Measurements from ENCODE around the gene VEZF1. TPM values are rescaled to one million over a fixed set of nuclear protein-coding genes. Genes with fewer than 3 reads are reported as not detected.

VEZF1 gene
- total RNA-seq = 10 to 100 TPM; 54.0 to 57.8 TPM

- ATAC-seq (ENCODE audit: low read depth) = peak; percentile 73
- POLR2A ChIA-PET = interaction anchor here (0.6 to 3.0 kb wide), 11 partner anchors 9 to 138 kb away, joined by 3 to 24 read pairs (median 3); partner anchors contain the start of genes MRPS23 and SRSF1
- Mint-ChIP-seq H3K36me3 (peaks cover 8% of the 10 kb centered on the region), H3K27ac (peak within 1 kb of the TSS; percentile 90), H3K4me3 (peak within 1 kb of the TSS; percentile 92), H3K27me3 (no peaks in the 10 kb centered on the region), H3K4me1 (peaks cover 43% of the 10 kb centered on the region), H3K9me3 (no peaks in the 10 kb centered on the region)
- DNase-seq = peak; percentile 90
Measured at GRCh38 chr17:57987581-57988300, at the start of gene VEZF1. Gene VEZF1, minus strand, starts transcription at chr17:57988254. Its CDS starts 143 bp downstream, at chr17:57988111.

DNA sequence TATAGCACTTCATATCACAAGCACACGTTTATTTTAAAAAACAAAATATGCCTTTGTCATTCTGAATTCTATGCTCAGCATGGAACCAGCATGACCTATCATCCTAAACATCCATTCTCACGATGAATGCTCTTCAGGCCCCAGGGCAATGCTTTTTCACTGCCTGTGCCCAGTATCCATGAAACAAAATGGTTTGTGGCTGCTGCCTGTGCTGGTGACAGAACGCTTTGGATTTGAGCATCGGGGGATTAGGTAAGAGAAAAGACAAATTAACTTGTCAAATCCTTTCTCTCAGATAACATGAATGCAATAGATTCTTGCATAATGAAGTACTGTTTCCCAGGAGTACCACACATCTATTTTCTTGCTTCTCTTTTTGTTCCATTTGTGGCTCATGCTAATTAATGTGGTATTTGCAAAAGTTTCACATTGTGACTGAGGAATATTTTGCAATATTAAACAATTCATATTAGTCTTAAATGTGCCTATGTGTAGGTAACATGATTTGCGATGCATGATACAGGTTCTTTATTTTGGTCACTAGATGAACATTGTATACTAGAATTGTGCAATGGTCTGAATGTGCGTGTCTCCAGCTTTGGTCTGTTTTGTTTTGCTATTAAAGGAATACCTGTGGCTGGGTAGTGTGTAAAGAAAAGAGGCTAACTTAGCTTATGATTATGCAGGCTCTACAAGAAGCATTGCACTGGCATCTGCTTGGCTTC, 44.8 kb upstream of the VEZF1 start:
- Mint-ChIP-seq H3K4me1 (peaks cover 1% of the 10 kb centered on the region), H3K27me3 (peaks cover 28% of the 10 kb centered on the region), H3K9me3 (peaks cover 5% of the 10 kb centered on the region), H3K27ac (no peak overlapping the region), H3K36me3 (peaks cover 1% of the 10 kb centered on the region), H3K4me3 (no peak overlapping the region)
- ATAC-seq (ENCODE audit: low read depth) (no peak), DNase-seq (no peak)
- POLR2A ChIA-PET = no interaction called here

DNA sequence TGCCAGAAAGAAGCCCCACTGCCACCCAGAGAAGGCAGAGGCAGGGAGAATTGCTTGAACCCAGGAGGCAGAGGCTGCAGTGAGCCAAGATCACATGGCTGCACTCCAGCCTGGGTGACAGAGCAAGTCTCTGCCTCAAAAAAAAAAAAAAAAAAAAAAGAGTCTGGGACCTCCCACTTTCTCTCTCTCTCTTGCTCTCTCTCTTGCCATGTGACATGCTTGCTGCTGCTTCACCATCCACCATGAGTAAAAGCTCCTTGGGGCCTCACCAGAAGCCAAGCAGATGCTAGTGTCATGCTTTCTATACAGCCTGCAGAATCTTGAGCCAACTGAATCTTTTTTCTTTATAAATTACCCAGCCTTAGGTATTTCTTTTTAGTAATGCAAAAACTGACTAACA, 40.5 kb upstream of the VEZF1 start:
- peaks cover 46% of the 10 kb centered on the region for H3K27me3 Mint-ChIP-seq
- ATAC-seq (ENCODE audit: low read depth) = no peak

GRCh38 chr17:58020401-58020800, 32.3 kb upstream of the VEZF1 start:
- POLR2A ChIA-PET = no interaction called here
- H3K36me3 Mint-ChIP-seq = no peaks in the 10 kb centered on the region
- ATAC-seq (ENCODE audit: low read depth) (no peak), DNase-seq (no peak)
- no peak overlapping the region for H3K4me3 Mint-ChIP-seq
- H3K4me1 Mint-ChIP-seq = no peaks in the 10 kb centered on the region
- H3K9me3 Mint-ChIP-seq = peaks cover 2% of the 10 kb centered on the region
- H3K27ac Mint-ChIP-seq = no peak overlapping the region
- H3K27me3 Mint-ChIP-seq = peaks cover 28% of the 10 kb centered on the region

More for the DNA sequence above, 40.5 kb upstream of the VEZF1 start:
- Mint-ChIP-seq H3K4me3 (no peak overlapping the region), H3K27ac (no peak overlapping the region), H3K36me3 (peaks cover 1% of the 10 kb centered on the region), H3K4me1 (peaks cover 1% of the 10 kb centered on the region), H3K9me3 (peaks cover 5% of the 10 kb centered on the region)
- DNase-seq = no peak
- POLR2A ChIA-PET = no interaction called here

DNA sequence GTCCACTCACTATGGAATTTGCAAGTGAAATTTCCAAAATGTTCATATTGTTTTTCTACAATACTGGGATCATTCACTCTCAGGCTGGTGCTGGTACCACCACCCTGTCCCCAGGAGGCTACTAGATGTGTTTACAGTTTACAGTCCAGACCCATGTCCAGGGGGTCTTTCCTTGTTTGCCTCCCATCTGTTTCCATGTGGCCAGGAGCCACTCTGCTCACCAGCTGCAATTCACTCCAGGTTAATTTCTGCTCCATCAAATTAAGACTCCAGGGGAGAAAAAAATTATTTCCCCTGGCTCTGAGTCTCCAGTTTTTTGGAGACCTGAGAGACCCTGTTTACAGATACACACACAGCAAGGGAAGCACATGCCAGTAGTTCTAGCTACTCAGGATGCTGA, 31.5 kb upstream of the VEZF1 start:
- Mint-ChIP-seq H3K9me3 (peaks cover 2% of the 10 kb centered on the region), H3K27ac (no peak overlapping the region), H3K36me3 (no peaks in the 10 kb centered on the region), H3K4me3 (no peak overlapping the region), H3K27me3 (peaks cover 24% of the 10 kb centered on the region), H3K4me1 (no peaks in the 10 kb centered on the region)
- POLR2A ChIA-PET = no interaction called here
- no peak for ATAC-seq (ENCODE audit: low read depth)
- DNase-seq = no peak

DNA sequence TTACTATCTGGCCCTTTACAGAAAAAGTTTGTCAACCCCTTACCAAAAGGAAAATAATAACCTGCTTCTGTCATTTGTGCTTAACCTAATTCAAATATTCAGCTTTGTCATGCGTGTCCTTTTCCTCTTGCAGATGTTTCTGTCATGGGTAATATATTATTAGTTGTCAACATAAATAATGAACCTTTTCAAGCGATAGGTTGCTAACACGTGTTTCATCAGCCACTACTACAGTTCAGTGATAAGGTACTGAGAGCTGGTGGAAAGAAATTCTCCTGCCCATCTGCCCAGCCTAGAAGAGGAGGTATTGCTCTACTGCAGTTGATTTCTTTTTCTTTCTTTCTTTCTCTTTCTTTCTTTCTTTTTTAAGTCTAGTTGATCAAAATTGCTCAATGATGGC, 31.0 kb upstream of the VEZF1 start:
- Mint-ChIP-seq H3K36me3 (no peaks in the 10 kb centered on the region), H3K9me3 (peaks cover 2% of the 10 kb centered on the region), H3K27ac (no peak overlapping the region), H3K4me3 (no peak overlapping the region), H3K27me3 (peaks cover 24% of the 10 kb centered on the region), H3K4me1 (no peaks in the 10 kb centered on the region)
- ATAC-seq (ENCODE audit: low read depth) (no peak), DNase-seq (no peak)
- POLR2A ChIA-PET = no interaction called here

DNA sequence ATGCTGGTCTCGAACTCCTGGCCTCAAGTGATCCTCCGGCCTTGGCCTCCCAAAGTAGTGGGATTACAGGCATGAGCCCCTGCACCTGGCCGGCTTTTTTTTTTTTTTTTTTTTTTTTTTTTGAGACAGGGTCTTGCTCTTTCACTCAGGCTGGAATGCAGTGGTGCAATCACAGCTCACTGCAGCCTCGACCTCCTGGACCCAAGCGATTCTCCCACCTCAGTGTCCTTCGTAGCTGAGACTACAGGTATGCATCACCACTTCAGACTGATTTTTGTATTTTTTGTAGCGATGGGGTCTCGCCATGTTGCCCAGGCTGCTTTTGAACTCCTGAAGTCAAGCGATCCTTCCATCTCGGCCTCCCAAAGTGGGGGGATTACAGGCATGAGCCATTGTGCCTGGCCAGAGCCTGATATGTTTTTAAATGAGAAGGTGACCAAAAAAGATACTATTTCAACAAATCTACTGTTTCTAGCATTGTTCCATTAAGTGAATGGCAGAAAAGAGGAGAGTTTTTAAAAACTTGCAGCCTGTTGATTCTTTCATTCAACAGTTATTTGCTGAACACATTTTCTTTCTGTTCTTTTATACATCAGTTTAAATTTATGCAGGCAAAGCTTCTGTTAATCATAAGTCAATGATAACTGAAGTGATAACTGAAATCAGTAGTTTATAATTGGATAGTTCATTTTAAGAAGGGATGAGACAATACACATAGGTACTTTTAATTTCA, 22.2 kb upstream of the VEZF1 start:
- Mint-ChIP-seq H3K9me3 (no peaks in the 10 kb centered on the region), H3K36me3 (peaks cover 20% of the 10 kb centered on the region), H3K4me1 (peaks cover 19% of the 10 kb centered on the region), H3K4me3 (no peak overlapping the region), H3K27me3 (no peaks in the 10 kb centered on the region), H3K27ac (no peak overlapping the region)
- POLR2A ChIA-PET = interaction anchor here (0.7 kb wide), 1 partner anchor 40 kb away, joined by 6 read pairs; no protein-coding TSS in a partner anchor
- DNase-seq = no peak
- no peak for ATAC-seq (ENCODE audit: low read depth)

- Mint-ChIP-seq H3K4me3 (peak overlapping the region; percentile 98), H3K27ac (peak overlapping the region; percentile 99)
Measured at GRCh38 chr17:58007781-58008706, 20.0 kb upstream of the VEZF1 start.

GRCh38 chr17:58006924-58007780, 19.1 kb upstream of the VEZF1 start, which contains the start of gene SRSF1:
Gene SRSF1, minus strand, starts transcription at chr17:58007246. Its CDS starts 109 bp downstream, at chr17:58007137.
- peak; percentile 96 for DNase-seq

More at GRCh38 chr17:58007781-58008706, 20.0 kb upstream of the VEZF1 start:
- ATAC-seq (ENCODE audit: low read depth) (peak; percentile 21), DNase-seq (no peak)
- POLR2A ChIA-PET = interaction anchor here (0.7 to 4.6 kb wide), 26 partner anchors 11 to 623 kb away, joined by 3 to 49 read pairs (median 4); partner anchors contain the start of genes CUEDC1, DYNLL2, MRPS23 and SUPT4H1
- Mint-ChIP-seq H3K9me3 (no peaks in the 10 kb centered on the region), H3K36me3 (peaks cover 31% of the 10 kb centered on the region), H3K4me1 (peaks cover 35% of the 10 kb centered on the region), H3K27me3 (no peaks in the 10 kb centered on the region)

GRCh38 chr17:58006560-58006923, 18.5 kb upstream of the VEZF1 start:
- no peaks in the 10 kb centered on the region for H3K27me3 Mint-ChIP-seq
- peak overlapping the region; percentile 98 for H3K4me3 Mint-ChIP-seq
- H3K4me1 Mint-ChIP-seq = peaks cover 46% of the 10 kb centered on the region
- H3K27ac Mint-ChIP-seq = peak overlapping the region; percentile 99
- ATAC-seq (ENCODE audit: low read depth) (no peak), DNase-seq (peak; percentile 66)
- POLR2A ChIA-PET = interaction anchor here (0.9 to 4.6 kb wide), 18 partner anchors 10 to 508 kb away, joined by 3 to 49 read pairs (median 4); partner anchors contain the start of genes CUEDC1, MRPS23, MTMR4 and VEZF1
- H3K9me3 Mint-ChIP-seq = no peaks in the 10 kb centered on the region
- peaks cover 35% of the 10 kb centered on the region for H3K36me3 Mint-ChIP-seq

More at GRCh38 chr17:58006924-58007780, 19.1 kb upstream of the VEZF1 start, which contains the start of gene SRSF1:
- peak within 1 kb of the TSS; percentile 99 for H3K27ac Mint-ChIP-seq
- POLR2A ChIA-PET = interaction anchor here (0.6 to 4.6 kb wide), 31 partner anchors 10 to 624 kb away, joined by 3 to 49 read pairs (median 4); partner anchors contain the start of genes CUEDC1, DYNLL2, MRPS23 and MTMR4
- ATAC-seq (ENCODE audit: low read depth) = peak; percentile 86
- peaks cover 43% of the 10 kb centered on the region for H3K4me1 Mint-ChIP-seq
- no peaks in the 10 kb centered on the region for H3K27me3 Mint-ChIP-seq
- H3K9me3 Mint-ChIP-seq = no peaks in the 10 kb centered on the region
- H3K36me3 Mint-ChIP-seq = peaks cover 35% of the 10 kb centered on the region
- peak within 1 kb of the TSS; percentile 98 for H3K4me3 Mint-ChIP-seq

DNA sequence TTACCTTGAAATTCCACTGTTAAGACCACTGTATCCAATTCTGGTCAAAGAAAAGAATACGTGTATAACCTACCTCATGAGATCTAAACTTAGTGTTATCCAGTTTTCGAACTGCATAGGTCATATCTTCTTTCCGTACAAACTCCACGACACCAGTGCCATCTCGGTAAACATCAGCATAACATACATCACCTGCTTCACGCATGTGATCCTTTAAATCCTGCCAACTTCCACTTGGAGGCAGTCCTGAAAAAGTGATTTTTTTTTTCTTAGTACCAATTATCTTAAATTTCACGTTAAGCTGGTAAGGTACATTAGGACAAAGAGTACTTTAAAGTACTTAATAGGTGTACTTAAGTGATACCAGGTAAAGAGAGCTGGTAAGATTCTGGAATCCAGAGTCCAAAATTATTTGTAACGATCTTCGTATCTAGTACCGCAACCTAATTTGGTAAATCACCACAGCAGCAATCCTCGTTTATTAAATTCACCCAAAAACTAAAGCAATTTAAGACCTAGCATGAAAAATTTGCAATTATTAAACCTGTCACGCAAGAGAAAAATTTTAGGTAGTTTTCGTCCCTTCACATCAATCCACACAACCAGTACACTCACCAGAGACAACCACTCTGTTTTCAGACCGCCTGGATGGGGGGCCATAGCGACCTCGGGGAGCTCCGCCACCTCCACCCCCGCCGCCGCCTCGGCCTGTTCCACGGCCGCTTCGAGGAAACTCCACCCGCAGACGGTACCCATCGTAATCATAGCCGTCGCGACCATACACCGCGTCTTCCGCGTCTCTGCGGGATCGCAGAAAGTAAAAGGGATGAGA, 17.9 kb upstream of the VEZF1 start:
- H3K36me3 Mint-ChIP-seq = peaks cover 35% of the 10 kb centered on the region
- ATAC-seq (ENCODE audit: low read depth) = no peak
- no peaks in the 10 kb centered on the region for H3K9me3 Mint-ChIP-seq
- no peaks in the 10 kb centered on the region for H3K27me3 Mint-ChIP-seq
- POLR2A ChIA-PET = interaction anchor here (0.9 to 4.6 kb wide), 12 partner anchors 9 to 508 kb away, joined by 3 to 49 read pairs (median 4); partner anchors contain the start of genes MRPS23, MTMR4 and VEZF1
- peak overlapping the region; percentile 98 for H3K4me3 Mint-ChIP-seq
- DNase-seq = no peak
- peak overlapping the region; percentile 99 for H3K27ac Mint-ChIP-seq
- peaks cover 49% of the 10 kb centered on the region for H3K4me1 Mint-ChIP-seq
